HepG2 (cell line): ENCODE data around the gene HSPB6. TPM values are rescaled to one million over a fixed set of nuclear protein-coding genes. Genes with fewer than 3 reads are reported as not detected.

Source experiments
- ATF7-NPFF ChIP-seq: sonication (generic); formaldehyde crosslinking; IDR thresholded peaks from 2 replicates; pipeline ENCODE4 v1.8.1; 2023; ENCODE audit warnings: mild to moderate bottlenecking, low read depth, missing genetic modification reagents, moderate library complexity
- ETV6 ChIP-seq: sonication (generic); formaldehyde crosslinking; conservative IDR thresholded peaks from 2 replicates; pipeline ENCODE4 v1.4.0; 2020; ENCODE audit warnings: missing genetic modification reagents
- FLYWCH1 ChIP-seq: sonication (generic); formaldehyde crosslinking; IDR thresholded peaks from 2 replicates; pipeline ENCODE4 v1.8.1; 2023; ENCODE audit warnings: mild to moderate bottlenecking, missing genetic modification reagents
- FOXM1 ChIP-seq: sonication (generic); formaldehyde crosslinking; IDR thresholded peaks from 2 replicates; pipeline ENCODE4 v1.5.0; 2020; ENCODE audit warnings: missing genetic modification reagents
- GTF2F1 ChIP-seq: fragments of 150-350 bp; IDR thresholded peaks from 2 replicates; pipeline ENCODE4 v1.6.1; 2014; ENCODE audit warnings: low read length
- MEF2D ChIP-seq: sonication (generic); formaldehyde crosslinking; IDR thresholded peaks from 2 replicates; pipeline ENCODE4 v1.5.1; 2020; ENCODE audit warnings: mild to moderate bottlenecking, missing genetic modification reagents
- MTF1 ChIP-seq: sonication (generic); formaldehyde crosslinking; IDR thresholded peaks from 2 replicates; pipeline ENCODE4 v1.5.0; 2020; ENCODE audit warnings: missing genetic modification reagents
- NFIB ChIP-seq: sonication (generic); formaldehyde crosslinking; IDR thresholded peaks from 2 replicates; pipeline ENCODE4 v1.9.0; 2021; ENCODE audit warnings: missing genetic modification reagents, mild to moderate bottlenecking, borderline replicate concordance
- NR3C1 ChIP-seq: sonication (generic); formaldehyde crosslinking; IDR thresholded peaks from 2 replicates; pipeline ENCODE4 v1.4.0; 2020; ENCODE audit warnings: missing genetic modification reagents
- PBX2 ChIP-seq: IDR thresholded peaks from 2 replicates; pipeline ENCODE4 v1.6.1; 2016; ENCODE audit warnings: control low read depth
- RARA ChIP-seq: IDR thresholded peaks from 2 replicates; pipeline ENCODE4 v1.6.1; 2016; ENCODE audit warnings: missing genetic modification reagents, missing compliant biosample characterization
- SAFB2 ChIP-seq: sonication (generic); formaldehyde crosslinking; IDR thresholded peaks from 2 replicates; pipeline ENCODE4 v1.5.1; 2020; ENCODE audit warnings: missing genetic modification reagents, low read depth, mild to moderate bottlenecking, borderline replicate concordance
- TARDBP ChIP-seq: sonication (generic); formaldehyde crosslinking; IDR thresholded peaks from 2 replicates; pipeline ENCODE4 v1.8.0; 2022; ENCODE audit warnings: mild to moderate bottlenecking, missing genetic modification reagents
- THAP7 ChIP-seq: sonication (generic); formaldehyde crosslinking; IDR thresholded peaks from 2 replicates; pipeline ENCODE4 v1.8.1; 2023; ENCODE audit warnings: mild to moderate bottlenecking, missing genetic modification reagents
- THRA ChIP-seq: sonication (generic); formaldehyde crosslinking; IDR thresholded peaks from 2 replicates; pipeline ENCODE4 v1.4.0; 2020; ENCODE audit warnings: missing genetic modification reagents, borderline replicate concordance
- TRIM24 ChIP-seq: sonication (generic); formaldehyde crosslinking; IDR thresholded peaks from 2 replicates; pipeline ENCODE4 v1.8.0; 2022; ENCODE audit warnings: mild to moderate bottlenecking, missing genetic modification reagents
- ZBTB20 ChIP-seq: sonication (generic); formaldehyde crosslinking; IDR thresholded peaks from 2 replicates; pipeline ENCODE4 v1.8.1; 2023; ENCODE audit warnings: missing genetic modification reagents, low read depth, mild to moderate bottlenecking, borderline replicate concordance
- ZFP37 ChIP-seq: sonication (generic); formaldehyde crosslinking; IDR thresholded peaks from 2 replicates; pipeline ENCODE4 v1.4.0; 2020; ENCODE audit warnings: missing genetic modification reagents, borderline replicate concordance
- ZNF10 ChIP-seq: sonication (generic); formaldehyde crosslinking; IDR thresholded peaks from 2 replicates; pipeline ENCODE4 v1.4.0; 2020; ENCODE audit warnings: mild to moderate bottlenecking, low read depth, missing genetic modification reagents, borderline replicate concordance
- ZNF180 ChIP-seq: sonication (generic); formaldehyde crosslinking; IDR thresholded peaks from 2 replicates; pipeline ENCODE4 v1.4.0; 2020; ENCODE audit warnings: low read depth, missing genetic modification reagents, borderline replicate concordance
- ZNF484 ChIP-seq: sonication (generic); formaldehyde crosslinking; IDR thresholded peaks from 2 replicates; pipeline ENCODE4 v1.5.1; 2020; ENCODE audit warnings: mild to moderate bottlenecking, low read depth, missing genetic modification reagents, borderline replicate concordance
- ZNF501 ChIP-seq: sonication (generic); formaldehyde crosslinking; IDR thresholded peaks from 2 replicates; pipeline ENCODE4 v1.5.1; 2020; ENCODE audit warnings: mild to moderate bottlenecking, moderate library complexity, missing genetic modification reagents
- polyA plus RNA-seq, 8 experiments: library from polyadenylated mRNA; depleted of rRNA in 3 of 8; stranded (reverse) in 7 of 8; unstranded in 1 of 8; fragments of >200 nt; fragmentation: Illumina TruSeq in 4 of 8; extraction: Trizol in 4 of 8; gene quantifications; 2 replicates each; pipeline versions ENCODE4 v1.2.1 to v1.2.3, GENCODE V29; 2011 to 2016; ENCODE audit warnings: low read depth in 4 of 8, missing spikeins in 1 of 8, mixed read lengths in 1 of 8; ENCODE audit not compliant: insufficient read depth in 1 of 8
- total RNA-seq, 5 experiments: library from RNA; depleted of rRNA; stranded (reverse); fragments of >200 nt; fragmentation: Illumina TruSeq; extraction: Trizol; gene quantifications; 2 replicates each; pipeline ENCODE4 v1.2.3, GENCODE V29; 2016; ENCODE audit warnings: low read depth in 1 of 5
- TF ChIP-seq, protein P1 (sequence below): sonication (generic); formaldehyde crosslinking; IDR thresholded peaks from 2 replicates; pipeline ENCODE4 v1.9.0; 2022; ENCODE audit warnings: missing genetic modification reagents, mild to moderate bottlenecking, borderline replicate concordance
- TF ChIP-seq, protein P2 (sequence below): sonication (generic); formaldehyde crosslinking; IDR thresholded peaks from 2 replicates; pipeline ENCODE4 v1.4.0; 2020; ENCODE audit warnings: missing genetic modification reagents, low read depth, mild to moderate bottlenecking, borderline replicate concordance
- TF ChIP-seq, protein P3 (sequence below): sonication (generic); formaldehyde crosslinking; IDR thresholded peaks from 2 replicates; pipeline ENCODE4 v1.8.1; 2022; ENCODE audit warnings: mild to moderate bottlenecking, missing genetic modification reagents

Gene HSPB6
- total and polyA plus RNA-seq, 2 of the 13 experiments (the other 11 are each of a cell fraction or from before 2014, with no cell fraction given), result 0.18 TPM; not detected in 1

GRCh38 chr19:35797663-35798062 is 40.8 kb upstream of the HSPB6 start (continued):
- TF ChIP-seq THRA (CRISPR knock-in tag), result no peak
- TF ChIP-seq TRIM24, result no peak
- peak; percentile 70; the same call in 1 of the 2 replicates for TF ChIP-seq SAFB2 (CRISPR knock-in tag)
- no peak for TF ChIP-seq FLYWCH1 (CRISPR knock-in tag)
- TF ChIP-seq ZBTB20 (CRISPR knock-in tag), result no peak
- TF ChIP-seq, protein P1, sequence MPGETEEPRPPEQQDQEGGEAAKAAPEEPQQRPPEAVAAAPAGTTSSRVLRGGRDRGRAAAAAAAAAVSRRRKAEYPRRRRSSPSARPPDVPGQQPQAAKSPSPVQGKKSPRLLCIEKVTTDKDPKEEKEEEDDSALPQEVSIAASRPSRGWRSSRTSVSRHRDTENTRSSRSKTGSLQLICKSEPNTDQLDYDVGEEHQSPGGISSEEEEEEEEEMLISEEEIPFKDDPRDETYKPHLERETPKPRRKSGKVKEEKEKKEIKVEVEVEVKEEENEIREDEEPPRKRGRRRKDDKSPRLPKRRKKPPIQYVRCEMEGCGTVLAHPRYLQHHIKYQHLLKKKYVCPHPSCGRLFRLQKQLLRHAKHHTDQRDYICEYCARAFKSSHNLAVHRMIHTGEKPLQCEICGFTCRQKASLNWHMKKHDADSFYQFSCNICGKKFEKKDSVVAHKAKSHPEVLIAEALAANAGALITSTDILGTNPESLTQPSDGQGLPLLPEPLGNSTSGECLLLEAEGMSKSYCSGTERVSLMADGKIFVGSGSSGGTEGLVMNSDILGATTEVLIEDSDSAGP (CRISPR knock-in tag), result peak; percentile 37; the same call in 1 of the 2 replicates
- no peak for TF ChIP-seq TARDBP (CRISPR knock-in tag)
- no peak for TF ChIP-seq ZFP37 (CRISPR knock-in tag)
- no peak for TF ChIP-seq GTF2F1
- 0 out of 2 replicates have a peak, but pooled peaks have one; percentile 30 for TF ChIP-seq MEF2D
- peak; percentile 46 for TF ChIP-seq ZNF501 (CRISPR knock-in tag)
- TF ChIP-seq ETV6 (CRISPR knock-in tag), result no peak
- TF ChIP-seq ZNF484 (CRISPR knock-in tag), result no peak
- no peak for TF ChIP-seq MTF1 (CRISPR knock-in tag)
- TF ChIP-seq, protein P2, sequence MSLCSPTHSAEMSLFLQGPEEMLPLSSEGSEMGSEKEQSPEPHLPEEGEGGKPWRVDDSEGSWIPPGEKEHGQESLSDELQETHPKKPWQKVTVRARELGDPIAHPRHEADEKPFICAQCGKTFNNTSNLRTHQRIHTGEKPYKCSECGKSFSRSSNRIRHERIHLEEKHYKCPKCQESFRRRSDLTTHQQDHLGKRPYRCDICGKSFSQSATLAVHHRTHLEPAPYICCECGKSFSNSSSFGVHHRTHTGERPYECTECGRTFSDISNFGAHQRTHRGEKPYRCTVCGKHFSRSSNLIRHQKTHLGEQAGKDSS (CRISPR knock-in tag), result no peak
- TF ChIP-seq PBX2 (CRISPR knock-in tag), result no peak
- TF ChIP-seq, protein P3, sequence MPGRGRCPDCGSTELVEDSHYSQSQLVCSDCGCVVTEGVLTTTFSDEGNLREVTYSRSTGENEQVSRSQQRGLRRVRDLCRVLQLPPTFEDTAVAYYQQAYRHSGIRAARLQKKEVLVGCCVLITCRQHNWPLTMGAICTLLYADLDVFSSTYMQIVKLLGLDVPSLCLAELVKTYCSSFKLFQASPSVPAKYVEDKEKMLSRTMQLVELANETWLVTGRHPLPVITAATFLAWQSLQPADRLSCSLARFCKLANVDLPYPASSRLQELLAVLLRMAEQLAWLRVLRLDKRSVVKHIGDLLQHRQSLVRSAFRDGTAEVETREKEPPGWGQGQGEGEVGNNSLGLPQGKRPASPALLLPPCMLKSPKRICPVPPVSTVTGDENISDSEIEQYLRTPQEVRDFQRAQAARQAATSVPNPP (CRISPR knock-in tag), result no peak
- no peak for TF ChIP-seq FOXM1 (CRISPR knock-in tag)
- peak; percentile 32; the same call in 1 of the 2 replicates for TF ChIP-seq ATF7-NPFF (CRISPR knock-in tag)
- TF ChIP-seq NFIB (CRISPR knock-in tag), result no peak
- TF ChIP-seq ZNF180 (CRISPR knock-in tag), result no peak
- TF ChIP-seq ZNF10 (CRISPR knock-in tag), result no peak
- TF ChIP-seq NR3C1, result no peak
- peak; percentile 24; the same call in 1 of the 2 replicates for TF ChIP-seq RARA (CRISPR knock-in tag)
- no peak for TF ChIP-seq THAP7 (CRISPR knock-in tag)
